ENCODE results near the gene KIF26B.

DNA sequence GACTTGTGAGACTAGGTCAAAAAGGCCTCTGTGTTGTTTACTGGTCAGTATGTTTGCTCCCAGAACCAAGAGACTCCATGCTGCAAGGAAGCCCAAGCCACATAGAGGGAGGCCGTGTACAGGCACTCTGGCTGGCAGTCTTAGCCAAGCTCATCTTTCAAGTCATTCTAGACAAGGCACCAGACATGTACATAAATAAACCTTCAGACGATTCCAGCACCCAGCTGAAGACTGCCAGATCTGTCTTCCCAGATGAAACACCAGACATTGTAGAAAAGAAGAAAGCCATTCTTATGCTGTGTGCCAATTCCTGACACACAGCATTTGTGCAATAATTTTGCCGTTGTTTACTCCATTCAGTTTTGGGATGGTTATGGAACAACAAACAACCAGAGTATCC, 595.5 kb downstream of the KIF26B start:
- TF ChIP-seq, protein P1, sequence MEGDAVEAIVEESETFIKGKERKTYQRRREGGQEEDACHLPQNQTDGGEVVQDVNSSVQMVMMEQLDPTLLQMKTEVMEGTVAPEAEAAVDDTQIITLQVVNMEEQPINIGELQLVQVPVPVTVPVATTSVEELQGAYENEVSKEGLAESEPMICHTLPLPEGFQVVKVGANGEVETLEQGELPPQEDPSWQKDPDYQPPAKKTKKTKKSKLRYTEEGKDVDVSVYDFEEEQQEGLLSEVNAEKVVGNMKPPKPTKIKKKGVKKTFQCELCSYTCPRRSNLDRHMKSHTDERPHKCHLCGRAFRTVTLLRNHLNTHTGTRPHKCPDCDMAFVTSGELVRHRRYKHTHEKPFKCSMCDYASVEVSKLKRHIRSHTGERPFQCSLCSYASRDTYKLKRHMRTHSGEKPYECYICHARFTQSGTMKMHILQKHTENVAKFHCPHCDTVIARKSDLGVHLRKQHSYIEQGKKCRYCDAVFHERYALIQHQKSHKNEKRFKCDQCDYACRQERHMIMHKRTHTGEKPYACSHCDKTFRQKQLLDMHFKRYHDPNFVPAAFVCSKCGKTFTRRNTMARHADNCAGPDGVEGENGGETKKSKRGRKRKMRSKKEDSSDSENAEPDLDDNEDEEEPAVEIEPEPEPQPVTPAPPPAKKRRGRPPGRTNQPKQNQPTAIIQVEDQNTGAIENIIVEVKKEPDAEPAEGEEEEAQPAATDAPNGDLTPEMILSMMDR (conservative IDR thresholded peaks at IDR 0.05; ENCODE audit: low read length), result no peak
- no peak for TF ChIP-seq EZH2phosphoT487 (IDR thresholded peaks at IDR 0.05; ENCODE audit: borderline replicate concordance, low read depth, low read length)

Data from OCI-LY7 (cell line).